GM12878 (cell line): ENCODE measurements around the gene PGBD4. TPM values are rescaled to one million over a fixed set of nuclear protein-coding genes. Genes with fewer than 3 reads are reported as not detected.

ENCODE experiments used
- BCL11A ChIP-seq: IDR thresholded peaks from 2 replicates; pipeline ENCODE4 v1.6.1; 2011; ENCODE audit warnings: low read depth, low read length
- CHD2 ChIP-seq: IDR thresholded peaks from 2 replicates; pipeline ENCODE4 v1.6.1; 2011; ENCODE audit warnings: low read depth, low read length, improper control_type of control experiment, borderline replicate concordance
- DPF2 ChIP-seq: fragments of 450-650 bp; IDR thresholded peaks from 2 replicates; pipeline ENCODE4 v1.6.1; 2017; ENCODE audit warnings: mild to moderate bottlenecking
- ETV6 ChIP-seq, 2 experiments: fragments of 450-650 bp in 1 of 2; IDR thresholded peaks in 1 of 2; conservative IDR thresholded peaks in 1 of 2; 2 replicates each; pipeline ENCODE4 v1.6.1; 2014; ENCODE audit warnings: antibody characterized with exemption in 1 of 2, borderline replicate concordance in 1 of 2, low read depth in 1 of 2, mild to moderate bottlenecking in 1 of 2, moderate library complexity in 1 of 2
- HDAC6 ChIP-seq: fragments of 200-600 bp; sonication (generic); IDR thresholded peaks from one replicate; pipeline ENCODE4 v1.8.0; 2017; ENCODE audit warnings: antibody characterized with exemption; ENCODE audit not compliant: unreplicated experiment
- IKZF2 ChIP-seq, 2 experiments: fragments of 450-650 bp; IDR thresholded peaks; 2 replicates each; pipeline ENCODE4 v1.6.1; 2017; ENCODE audit warnings: mild to moderate bottlenecking in 2 of 2, moderate library complexity in 2 of 2
- IRF4 ChIP-seq: IDR thresholded peaks from 2 replicates; pipeline ENCODE4 v1.6.1; 2011; ENCODE audit warnings: low read depth, low read length
- JUNB ChIP-seq: IDR thresholded peaks from 2 replicates; pipeline ENCODE4 v1.6.1; 2016; ENCODE audit warnings: antibody characterized with exemption, mild to moderate bottlenecking
- KAT2A ChIP-seq: conservative IDR thresholded peaks from 2 replicates; pipeline ENCODE4 v1.6.1; 2011; ENCODE audit warnings: low read depth, low read length; ENCODE audit not compliant: control insufficient read depth
- KDM1A ChIP-seq: fragments of 200-600 bp; sonication (generic); IDR thresholded peaks from 2 replicates; pipeline ENCODE4 v1.6.1; 2016; ENCODE audit warnings: borderline replicate concordance
- MLLT1 ChIP-seq: fragments of 450-650 bp; IDR thresholded peaks from 2 replicates; pipeline ENCODE4 v1.6.1; 2016; ENCODE audit warnings: mild to moderate bottlenecking
- PAX5 ChIP-seq: IDR thresholded peaks from 2 replicates; pipeline ENCODE4 v1.6.1; 2011; ENCODE audit warnings: low read depth, low read length, borderline replicate concordance
- PML ChIP-seq: IDR thresholded peaks from 2 replicates; pipeline ENCODE4 v1.6.1; 2012; ENCODE audit warnings: low read length, inconsistent platforms
- POU2F2 ChIP-seq: IDR thresholded peaks from 3 replicates; pipeline ENCODE4 v1.6.1; 2011; ENCODE audit warnings: low read depth, mild to moderate bottlenecking, low read length, borderline replicate concordance
- SIN3A ChIP-seq: IDR thresholded peaks from 2 replicates; pipeline ENCODE4 v1.6.1; 2012; ENCODE audit warnings: low read depth, low read length, improper control_type of control experiment
- SPI1 ChIP-seq: IDR thresholded peaks from 2 replicates; pipeline ENCODE4 v1.6.1; 2011; ENCODE audit warnings: low read depth, mild to moderate bottlenecking, low read length, moderate library complexity, borderline replicate concordance; ENCODE audit not compliant: insufficient read depth
- STAT1 ChIP-seq: fragments of 450-650 bp; conservative IDR thresholded peaks from 2 replicates; pipeline ENCODE4 v1.6.1; 2014; ENCODE audit warnings: antibody characterized with exemption, mild to moderate bottlenecking
- TARDBP ChIP-seq: IDR thresholded peaks from 2 replicates; pipeline ENCODE4 v1.6.1; 2016; ENCODE audit warnings: borderline replicate concordance
- TCF12 ChIP-seq: IDR thresholded peaks from 2 replicates; pipeline ENCODE4 v1.6.1; 2011; ENCODE audit warnings: low read depth, mild to moderate bottlenecking, low read length
- TCF3 ChIP-seq: IDR thresholded peaks from 2 replicates; pipeline ENCODE4 v1.6.1; 2012; ENCODE audit warnings: low read depth, mild to moderate bottlenecking, low read length, borderline replicate concordance; ENCODE audit not compliant: insufficient read depth
- polyA plus RNA-seq, 11 experiments: library from polyadenylated mRNA; depleted of rRNA in 4 of 11; unstranded in 6 of 11; stranded (reverse) in 5 of 11; fragments of >200 nt; fragmentation: Nextera tagmentation in 4 of 11; fragmentation: Illumina TruSeq in 1 of 11; extraction: Ambion mirVana in 4 of 11; extraction: Trizol in 1 of 11; gene quantifications; 1 replicate in 1 of 11; 2 replicates in 10 of 11; pipeline versions ENCODE4 v1.2.1 to v1.2.3, GENCODE V29; 2011 to 2016; ENCODE audit warnings: inconsistent platforms in 2 of 11, missing spikeins in 2 of 11, low read depth in 1 of 11
- total RNA-seq, 4 experiments: library from RNA; depleted of rRNA in 3 of 4; stranded (reverse); fragments of >200 nt in 3 of 4; fragmentation: Illumina TruSeq in 1 of 4; extraction: Trizol in 1 of 4; gene quantifications; 2 replicates each; pipeline versions ENCODE4 v1.2.1 to v1.2.3, GENCODE V29; 2013 to 2021
- TF ChIP-seq, protein P1 (sequence below): IDR thresholded peaks from 2 replicates; pipeline ENCODE4 v1.6.1; 2012; ENCODE audit warnings: mild to moderate bottlenecking, low read depth, low read length
- TF ChIP-seq, protein P2 (sequence below): fragments of 450-650 bp; IDR thresholded peaks from 2 replicates; pipeline ENCODE4 v1.6.1; 2016; ENCODE audit warnings: mild to moderate bottlenecking
- TF ChIP-seq, protein P3 (sequence below): fragments of 450-650 bp; formaldehyde crosslinking; IDR thresholded peaks from 2 replicates; pipeline ENCODE4 v1.5.0; 2022; ENCODE audit warnings: mild to moderate bottlenecking, missing genetic modification characterization

Gene PGBD4
- total and polyA plus RNA-seq, 10 of the 15 experiments (the other 5 are each of a cell fraction or from before 2014, with no cell fraction given) = 1.2 to 5.8 (median 2.8) TPM

- TF ChIP-seq MLLT1 (no peak), KAT2A (no peak), IKZF2 (IDR thresholded peaks at IDR 0.05) (peak; percentile 62), TCF12 (no peak), TCF3 (no peak), STAT1 (no peak), IRF4 (peak; percentile 46; the same call in 1 of the 2 replicates), BCL11A (peak; percentile 61; the same call in 1 of the 2 replicates), SPI1 (peak; percentile 62; the same call in 1 of the 2 replicates), SIN3A (no peak), CHD2 (peak; percentile 33; the same call in 1 of the 2 replicates), POU2F2 (peak; percentile 79; the same call in 1 of the 3 replicates), DPF2 (peak; percentile 60; the same call in 1 of the 2 replicates), HDAC6 (no peak), PML (no peak), ETV6 (conservative IDR thresholded peaks at IDR 0.05 in 1 of 2, IDR thresholded peaks at IDR 0.05 in 1 of 2; ENCODE audit: borderline replicate concordance in 1 of 2, low read depth in 1 of 2) (no peak), KDM1A (no peak), JUNB (peak; percentile 86), PAX5 (no peak; the same call in 1 of the 2 replicates), TARDBP (no peak)
- TF ChIP-seq, protein P1, sequence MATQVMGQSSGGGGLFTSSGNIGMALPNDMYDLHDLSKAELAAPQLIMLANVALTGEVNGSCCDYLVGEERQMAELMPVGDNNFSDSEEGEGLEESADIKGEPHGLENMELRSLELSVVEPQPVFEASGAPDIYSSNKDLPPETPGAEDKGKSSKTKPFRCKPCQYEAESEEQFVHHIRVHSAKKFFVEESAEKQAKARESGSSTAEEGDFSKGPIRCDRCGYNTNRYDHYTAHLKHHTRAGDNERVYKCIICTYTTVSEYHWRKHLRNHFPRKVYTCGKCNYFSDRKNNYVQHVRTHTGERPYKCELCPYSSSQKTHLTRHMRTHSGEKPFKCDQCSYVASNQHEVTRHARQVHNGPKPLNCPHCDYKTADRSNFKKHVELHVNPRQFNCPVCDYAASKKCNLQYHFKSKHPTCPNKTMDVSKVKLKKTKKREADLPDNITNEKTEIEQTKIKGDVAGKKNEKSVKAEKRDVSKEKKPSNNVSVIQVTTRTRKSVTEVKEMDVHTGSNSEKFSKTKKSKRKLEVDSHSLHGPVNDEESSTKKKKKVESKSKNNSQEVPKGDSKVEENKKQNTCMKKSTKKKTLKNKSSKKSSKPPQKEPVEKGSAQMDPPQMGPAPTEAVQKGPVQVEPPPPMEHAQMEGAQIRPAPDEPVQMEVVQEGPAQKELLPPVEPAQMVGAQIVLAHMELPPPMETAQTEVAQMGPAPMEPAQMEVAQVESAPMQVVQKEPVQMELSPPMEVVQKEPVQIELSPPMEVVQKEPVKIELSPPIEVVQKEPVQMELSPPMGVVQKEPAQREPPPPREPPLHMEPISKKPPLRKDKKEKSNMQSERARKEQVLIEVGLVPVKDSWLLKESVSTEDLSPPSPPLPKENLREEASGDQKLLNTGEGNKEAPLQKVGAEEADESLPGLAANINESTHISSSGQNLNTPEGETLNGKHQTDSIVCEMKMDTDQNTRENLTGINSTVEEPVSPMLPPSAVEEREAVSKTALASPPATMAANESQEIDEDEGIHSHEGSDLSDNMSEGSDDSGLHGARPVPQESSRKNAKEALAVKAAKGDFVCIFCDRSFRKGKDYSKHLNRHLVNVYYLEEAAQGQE = no peak
- TF ChIP-seq, protein P2, sequence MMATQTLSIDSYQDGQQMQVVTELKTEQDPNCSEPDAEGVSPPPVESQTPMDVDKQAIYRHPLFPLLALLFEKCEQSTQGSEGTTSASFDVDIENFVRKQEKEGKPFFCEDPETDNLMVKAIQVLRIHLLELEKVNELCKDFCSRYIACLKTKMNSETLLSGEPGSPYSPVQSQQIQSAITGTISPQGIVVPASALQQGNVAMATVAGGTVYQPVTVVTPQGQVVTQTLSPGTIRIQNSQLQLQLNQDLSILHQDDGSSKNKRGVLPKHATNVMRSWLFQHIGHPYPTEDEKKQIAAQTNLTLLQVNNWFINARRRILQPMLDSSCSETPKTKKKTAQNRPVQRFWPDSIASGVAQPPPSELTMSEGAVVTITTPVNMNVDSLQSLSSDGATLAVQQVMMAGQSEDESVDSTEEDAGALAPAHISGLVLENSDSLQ = no peak
- TF ChIP-seq, protein P3, sequence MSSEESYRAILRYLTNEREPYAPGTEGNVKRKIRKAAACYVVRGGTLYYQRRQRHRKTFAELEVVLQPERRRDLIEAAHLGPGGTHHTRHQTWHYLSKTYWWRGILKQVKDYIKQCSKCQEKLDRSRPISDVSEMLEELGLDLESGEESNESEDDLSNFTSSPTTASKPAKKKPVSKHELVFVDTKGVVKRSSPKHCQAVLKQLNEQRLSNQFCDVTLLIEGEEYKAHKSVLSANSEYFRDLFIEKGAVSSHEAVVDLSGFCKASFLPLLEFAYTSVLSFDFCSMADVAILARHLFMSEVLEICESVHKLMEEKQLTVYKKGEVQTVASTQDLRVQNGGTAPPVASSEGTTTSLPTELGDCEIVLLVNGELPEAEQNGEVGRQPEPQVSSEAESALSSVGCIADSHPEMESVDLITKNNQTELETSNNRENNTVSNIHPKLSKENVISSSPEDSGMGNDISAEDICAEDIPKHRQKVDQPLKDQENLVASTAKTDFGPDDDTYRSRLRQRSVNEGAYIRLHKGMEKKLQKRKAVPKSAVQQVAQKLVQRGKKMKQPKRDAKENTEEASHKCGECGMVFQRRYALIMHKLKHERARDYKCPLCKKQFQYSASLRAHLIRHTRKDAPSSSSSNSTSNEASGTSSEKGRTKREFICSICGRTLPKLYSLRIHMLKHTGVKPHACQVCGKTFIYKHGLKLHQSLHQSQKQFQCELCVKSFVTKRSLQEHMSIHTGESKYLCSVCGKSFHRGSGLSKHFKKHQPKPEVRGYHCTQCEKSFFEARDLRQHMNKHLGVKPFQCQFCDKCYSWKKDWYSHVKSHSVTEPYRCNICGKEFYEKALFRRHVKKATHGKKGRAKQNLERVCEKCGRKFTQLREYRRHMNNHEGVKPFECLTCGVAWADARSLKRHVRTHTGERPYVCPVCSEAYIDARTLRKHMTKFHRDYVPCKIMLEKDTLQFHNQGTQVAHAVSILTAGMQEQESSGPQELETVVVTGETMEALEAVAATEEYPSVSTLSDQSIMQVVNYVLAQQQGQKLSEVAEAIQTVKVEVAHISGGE (CRISPR knock-in tag) = no peak
These were observed 20.9 kb downstream of the PGBD4 start (continued) for GRCh38 chr15:34122771-34123183.
